Hematopoietic multipotent progenitor cell treated with erythropoietin and hydrocortisone succinate and interleukin-3 and kit ligand, for 8 days (in vitro differentiated cells): ENCODE measurements around the gene BIRC6.
"Not testable (repeated sequence)": the region's sequence is repeated elsewhere in the genome, so short reads cannot be mapped to it uniquely, and the experiment has no call there.

Source experiments
- DNase-seq: peaks from one replicate; pipeline ENCODE4 v3.0.0-alpha.2; 2015

Gene BIRC6

DNA sequence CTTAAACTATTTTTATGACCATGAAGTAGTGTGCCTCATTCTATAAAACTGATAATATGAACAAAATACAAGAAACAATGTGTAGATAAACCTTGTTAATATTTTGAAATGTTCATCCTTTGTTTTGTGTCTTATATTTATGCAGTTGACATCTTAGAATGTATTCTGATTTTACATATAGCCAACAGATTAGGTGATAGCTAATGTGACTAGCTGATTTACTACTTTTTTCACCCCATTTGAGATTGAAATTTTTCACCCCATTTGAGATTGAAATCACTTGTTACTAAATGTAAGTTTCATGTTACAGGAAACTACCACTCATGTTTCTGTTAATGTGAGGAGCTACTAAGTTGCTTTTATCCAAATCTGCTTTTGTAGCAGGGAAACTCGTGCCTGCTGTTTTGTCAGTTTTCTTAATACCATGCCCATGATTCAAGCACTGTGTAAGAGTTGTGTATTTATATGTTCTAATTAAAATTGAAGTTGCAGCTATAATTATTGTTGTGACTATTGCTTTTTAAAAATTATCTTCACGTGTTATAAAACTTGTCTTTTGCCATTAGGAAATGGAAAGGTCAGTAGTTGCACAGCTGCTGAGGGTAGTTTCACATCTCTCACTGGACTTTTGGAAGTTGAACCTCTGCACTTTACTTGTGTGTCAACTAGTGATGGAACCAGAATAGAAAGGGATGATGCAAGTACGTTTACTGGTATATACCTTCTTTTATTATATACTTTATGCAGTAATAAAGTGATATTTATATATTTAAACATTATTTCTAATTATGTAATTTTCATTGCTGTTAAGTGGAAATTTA is 96.6 kb downstream of the BIRC6 start:
- no peak for DNase-seq

DNA sequence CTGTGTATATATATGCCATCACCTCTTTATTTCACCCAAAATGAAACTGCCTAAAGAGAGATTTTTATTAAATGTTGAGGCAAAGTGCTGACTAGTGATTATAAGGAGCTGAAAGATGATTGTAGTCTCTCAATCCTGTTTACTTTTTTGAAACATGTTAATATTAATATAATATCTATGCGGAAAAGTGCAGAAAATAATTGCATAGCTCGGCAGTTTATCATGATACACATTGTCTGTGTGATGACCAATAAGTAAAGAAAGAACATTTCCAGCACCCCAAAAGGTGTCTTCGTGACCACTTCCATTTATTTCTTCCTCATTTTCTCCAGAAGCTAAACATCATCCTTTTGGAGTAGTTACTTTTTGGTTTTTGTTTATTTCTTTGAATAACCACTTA is 99.0 kb downstream of the BIRC6 start:
- DNase-seq, result no peak

DNA sequence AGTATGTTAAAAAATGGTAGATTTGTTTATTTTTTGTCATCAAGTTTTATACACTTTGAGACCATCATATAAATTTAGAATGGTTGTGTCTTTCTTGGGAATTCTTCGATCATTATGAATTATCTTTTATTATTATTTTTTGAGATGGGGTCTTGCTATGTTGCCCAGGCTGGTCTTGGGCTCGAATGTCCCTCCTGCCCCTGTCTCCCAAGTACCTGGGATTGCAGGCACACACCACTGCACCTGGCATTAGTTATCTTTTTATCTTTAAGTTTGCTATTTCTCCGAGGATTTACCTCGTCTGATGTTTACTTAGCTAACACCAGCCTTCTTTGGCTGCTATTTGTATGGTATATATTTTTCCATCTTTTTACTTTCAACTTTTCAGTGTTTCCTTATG is 100.0 kb downstream of the BIRC6 start:
- no peak for DNase-seq

DNA sequence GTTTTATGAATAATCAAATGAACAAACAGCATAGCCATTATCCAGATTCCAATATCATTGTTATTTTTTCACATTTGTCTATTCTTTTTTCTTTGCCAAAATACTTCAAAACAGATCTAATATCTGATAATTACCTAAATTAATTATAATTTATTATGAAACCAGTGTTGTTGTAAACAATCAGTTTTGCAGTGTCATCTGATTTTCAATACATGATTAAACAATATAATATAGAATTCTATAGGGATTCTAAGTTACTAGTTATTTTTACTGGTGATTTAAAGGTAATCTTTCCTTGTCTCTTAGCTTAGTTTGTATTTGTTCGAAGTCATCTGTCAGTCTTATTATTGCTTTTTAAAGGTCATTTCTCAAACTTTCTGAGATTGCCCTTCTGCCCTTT is 101.0 kb downstream of the BIRC6 start:
- DNase-seq, result no peak

DNA sequence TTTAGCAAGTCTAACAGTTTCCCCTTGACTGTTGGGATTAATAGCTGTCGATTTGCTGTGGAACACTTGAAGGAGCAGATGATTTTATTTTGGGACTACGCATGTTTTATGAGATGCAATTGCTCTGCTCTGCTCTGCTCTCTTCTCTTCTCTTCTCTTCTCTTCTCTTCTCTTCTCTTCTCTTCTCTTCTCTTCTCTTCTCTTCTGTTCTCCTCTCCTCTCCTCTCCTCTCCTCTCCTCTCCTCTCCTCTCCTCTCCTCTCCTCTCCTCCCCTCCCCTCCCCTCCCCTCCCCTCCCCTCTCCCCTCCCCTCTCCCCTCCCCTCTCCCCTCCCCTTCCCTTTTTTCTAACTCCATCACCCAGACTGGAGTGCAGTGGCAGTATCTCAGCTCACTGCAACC is 104.0 kb downstream of the BIRC6 start:
- not testable (repeated sequence) for DNase-seq

DNA sequence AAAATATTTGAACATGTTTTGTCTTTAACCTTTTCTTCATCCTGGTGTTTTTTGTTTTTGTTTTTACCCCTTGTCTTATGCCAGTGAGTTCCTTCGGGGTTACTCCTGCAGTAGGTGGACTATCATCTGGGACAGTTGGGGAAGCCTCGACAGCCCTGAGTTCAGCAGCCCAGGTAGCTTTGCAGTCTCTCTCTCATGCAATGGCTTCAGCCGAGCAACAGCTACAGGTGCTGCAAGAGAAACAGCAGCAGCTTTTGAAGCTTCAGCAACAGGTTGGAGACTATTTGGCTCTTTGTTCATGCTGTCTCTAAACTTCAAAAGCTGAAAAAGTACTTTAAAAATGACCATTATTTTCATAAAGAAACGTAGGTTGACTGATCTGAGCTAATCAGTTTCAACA is 106.3 kb downstream of the BIRC6 start:
- DNase-seq, result no peak

DNA sequence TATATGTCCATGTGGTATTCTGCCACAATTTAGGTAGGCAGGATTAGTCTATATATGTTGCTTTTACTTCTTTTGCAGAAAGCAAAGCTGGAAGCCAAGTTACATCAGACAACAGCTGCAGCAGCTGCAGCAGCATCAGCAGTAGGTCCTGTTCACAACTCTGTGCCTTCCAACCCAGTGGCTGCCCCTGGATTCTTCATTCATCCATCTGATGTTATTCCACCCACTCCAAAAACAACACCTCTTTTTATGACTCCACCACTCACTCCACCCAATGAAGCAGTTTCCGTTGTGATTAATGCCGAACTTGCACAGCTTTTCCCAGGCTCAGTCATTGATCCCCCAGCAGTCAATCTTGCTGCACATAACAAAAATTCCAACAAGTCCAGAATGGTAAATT is 107.6 kb downstream of the BIRC6 start:
- DNase-seq, result no peak

DNA sequence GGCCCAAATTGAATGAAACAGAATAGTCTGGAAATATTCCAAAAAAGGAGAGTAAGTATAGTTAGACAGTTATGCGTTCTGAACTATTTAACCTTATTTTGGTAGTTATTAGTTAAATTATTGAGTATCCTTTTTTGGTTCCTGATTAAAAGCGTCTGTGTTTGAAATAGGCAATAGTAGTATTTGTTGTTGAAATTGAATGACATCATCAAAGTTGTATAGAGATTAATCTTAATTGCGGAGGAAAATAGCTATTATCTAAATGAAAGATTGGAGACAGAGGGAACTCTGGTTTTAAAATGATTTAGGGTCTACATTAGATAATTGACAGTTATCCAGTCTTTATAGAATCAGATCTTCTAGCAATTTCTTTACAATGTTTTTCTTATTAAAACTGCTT is 115.8 kb downstream of the BIRC6 start:
- no peak for DNase-seq

DNA sequence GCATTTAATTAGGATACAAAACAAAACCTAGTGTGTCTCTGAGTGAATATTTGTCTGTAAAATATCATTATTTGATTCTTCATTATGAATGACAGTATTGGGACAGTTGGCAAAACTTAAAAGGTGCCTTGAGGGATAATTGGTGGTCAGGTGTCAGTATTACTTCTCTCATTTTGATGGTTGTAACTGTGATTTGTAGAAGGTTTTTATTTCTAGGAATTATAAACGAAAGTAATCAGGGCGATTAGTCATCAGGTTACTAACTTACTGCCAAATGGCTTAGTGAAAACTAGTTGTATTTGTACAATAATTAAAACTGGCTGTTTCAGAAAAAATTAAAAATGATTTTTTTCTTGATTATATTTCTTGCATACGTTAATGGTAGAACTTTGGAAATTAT is 117.6 kb downstream of the BIRC6 start:
- DNase-seq, result no peak

DNA sequence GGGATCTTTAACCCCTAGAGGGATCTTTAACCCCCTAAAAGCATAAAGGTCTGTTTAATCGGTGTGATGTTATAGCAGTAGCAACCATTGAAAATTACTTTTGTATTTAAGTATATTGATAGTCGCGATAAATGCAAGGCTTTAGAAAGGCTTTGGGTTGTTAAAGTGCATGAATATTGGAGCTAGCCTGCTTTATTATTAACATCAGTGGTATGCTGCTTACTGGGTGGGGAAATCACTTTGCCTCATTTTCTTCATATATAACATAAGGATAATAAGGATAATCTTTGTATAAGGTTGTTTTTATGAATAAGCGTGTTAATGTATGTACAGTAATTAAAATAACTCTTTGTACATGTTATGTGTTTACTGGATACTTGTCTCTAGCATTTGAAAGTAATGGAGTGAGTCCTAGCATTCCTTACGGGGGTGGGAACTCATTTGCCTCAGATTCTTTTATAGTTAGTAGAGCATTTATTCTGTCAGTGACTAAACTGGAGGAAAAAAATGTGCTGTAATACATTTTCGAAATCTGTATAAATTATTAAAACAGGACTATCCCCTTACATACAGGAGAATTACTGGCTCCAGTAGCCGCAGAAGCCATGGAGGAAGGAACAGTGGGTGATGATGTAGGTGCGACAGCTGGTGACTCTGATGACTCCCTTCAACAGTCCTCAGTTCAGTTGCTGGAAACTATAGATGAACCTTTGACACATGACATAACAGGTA is 122.2 kb downstream of the BIRC6 start:
- no peak for DNase-seq

DNA sequence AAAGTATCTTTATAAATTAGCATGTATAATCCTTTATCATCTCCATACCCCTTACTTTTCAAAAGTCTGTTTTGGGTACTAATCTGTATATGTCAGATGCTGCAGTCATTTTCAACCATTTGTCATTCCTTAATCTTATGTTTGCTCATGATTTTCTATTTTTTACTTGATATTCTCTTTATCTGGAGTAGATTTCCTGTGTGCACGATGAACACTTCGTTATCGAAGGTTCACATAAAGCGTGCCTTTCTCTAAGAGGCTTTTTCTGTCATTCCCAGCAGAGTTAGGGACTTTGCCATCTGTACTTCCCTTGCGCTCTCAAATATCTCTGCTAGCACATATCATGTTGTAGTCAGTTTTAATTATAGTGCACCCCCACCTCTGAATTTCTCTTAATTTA is 123.2 kb downstream of the BIRC6 start:
- DNase-seq, result peak; percentile 82

DNA sequence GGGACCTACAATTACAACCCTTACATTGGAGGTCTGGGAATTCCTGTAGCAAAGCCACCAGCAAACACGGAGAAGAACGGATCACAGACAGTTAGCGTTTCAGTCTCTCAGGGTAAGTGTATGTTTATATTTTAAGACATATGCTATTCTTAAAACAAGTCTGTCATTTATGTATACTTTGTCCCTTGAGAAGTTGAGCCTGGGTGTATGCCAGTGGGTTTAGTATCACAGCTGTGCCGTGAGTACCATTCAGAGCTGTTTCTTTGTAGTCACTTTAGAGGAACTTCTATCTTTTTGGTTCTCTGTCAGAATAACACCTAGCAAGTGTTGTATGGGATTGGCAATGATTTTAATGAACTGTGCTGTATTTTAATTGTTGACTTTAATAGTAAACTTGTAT is 125.6 kb downstream of the BIRC6 start:
- no peak for DNase-seq

DNA sequence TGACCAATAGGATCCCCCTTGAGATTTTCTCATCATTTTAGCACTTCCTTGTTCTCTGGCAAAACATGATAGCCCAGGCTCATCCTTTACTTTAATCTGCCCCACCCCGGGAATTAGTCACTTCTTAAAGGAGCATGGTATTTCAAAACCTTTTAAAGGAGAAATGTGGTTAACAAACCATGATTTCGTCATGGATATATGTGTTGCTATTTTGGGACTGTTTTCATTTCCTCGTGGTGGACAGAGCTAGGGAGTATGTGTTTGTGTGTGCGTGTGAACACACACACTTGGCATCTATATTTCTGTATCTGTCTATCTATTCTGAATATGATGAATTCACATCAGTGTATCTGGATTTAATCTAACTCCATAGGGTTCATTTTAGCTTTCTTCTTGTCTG is 128.1 kb downstream of the BIRC6 start:
- peak; percentile 19 for DNase-seq

DNA sequence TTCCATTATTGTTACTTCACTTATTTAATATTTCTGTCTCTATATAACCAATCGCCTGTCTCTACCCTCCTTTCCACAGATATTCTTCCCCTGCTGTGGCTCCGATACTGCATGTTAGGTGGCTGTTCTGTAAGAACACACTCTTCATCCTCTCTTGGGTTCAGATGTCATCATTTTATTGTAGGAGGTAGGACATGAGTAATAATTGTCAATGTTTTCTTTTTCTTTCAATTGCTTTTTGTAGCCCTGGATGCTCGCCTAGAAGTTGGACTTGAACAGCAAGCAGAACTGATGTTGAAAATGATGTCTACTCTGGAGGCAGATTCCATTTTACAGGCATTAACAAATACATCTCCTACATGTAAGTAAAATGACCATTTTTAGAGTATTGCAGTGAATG is 128.6 kb downstream of the BIRC6 start:
- DNase-seq, result no peak

DNA sequence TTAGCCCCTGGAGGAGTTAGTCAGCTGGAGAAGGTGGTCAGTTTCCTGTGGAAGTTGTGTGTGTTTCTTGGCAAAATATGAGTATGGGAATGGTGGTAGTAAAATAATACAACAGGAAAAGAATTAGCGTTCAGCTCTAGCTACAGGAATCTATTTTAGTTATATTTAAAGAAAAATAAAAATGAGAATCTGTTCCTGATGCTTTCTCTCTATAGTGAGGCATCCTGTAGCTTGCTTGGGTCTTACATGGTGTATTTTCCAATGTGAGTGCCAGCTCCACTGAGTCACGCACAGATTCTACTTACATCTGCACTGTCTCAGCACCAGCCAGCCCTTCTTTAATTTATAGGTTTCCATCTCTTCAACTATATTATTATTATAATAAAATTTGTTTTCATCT is 132.2 kb downstream of the BIRC6 start:
- no peak for DNase-seq

DNA sequence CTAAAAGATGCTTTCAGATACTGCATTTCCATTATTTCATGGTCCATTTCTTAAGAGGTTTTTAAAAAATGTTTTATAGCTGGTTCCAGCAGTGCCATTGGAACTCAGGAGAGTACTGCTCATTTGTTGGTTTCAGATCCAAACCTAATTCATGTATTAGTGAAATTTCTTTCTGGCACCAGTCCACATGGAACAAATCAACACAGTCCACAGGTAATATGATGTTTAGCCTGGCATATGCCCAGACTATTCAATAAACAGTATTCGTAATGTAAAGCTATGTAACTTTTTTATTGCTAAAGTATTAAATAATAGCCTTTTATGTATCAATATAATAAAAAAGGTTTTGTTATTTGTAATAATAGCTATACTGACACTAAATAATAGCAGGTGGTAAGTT is 134.5 kb downstream of the BIRC6 start:
- DNase-seq, result no peak

DNA sequence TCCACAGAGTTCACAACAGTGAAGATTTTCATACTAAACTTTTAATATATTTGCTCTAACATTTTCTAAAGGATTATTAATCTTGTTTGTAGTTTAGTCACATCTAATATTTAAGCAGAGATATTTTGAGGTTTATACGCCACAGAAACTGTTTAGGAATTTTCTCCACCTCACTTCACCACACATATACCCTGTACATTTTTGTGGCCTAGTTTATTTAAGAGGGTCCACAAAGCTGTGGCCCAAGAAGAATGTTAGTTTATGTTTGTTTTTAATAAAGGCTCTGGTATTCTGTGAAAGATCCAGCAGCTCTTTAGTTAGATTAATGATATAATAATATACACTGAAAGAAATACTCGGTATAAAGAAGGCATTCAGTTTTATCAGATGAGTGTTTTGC is 138.3 kb downstream of the BIRC6 start:
- DNase-seq, result no peak

DNA sequence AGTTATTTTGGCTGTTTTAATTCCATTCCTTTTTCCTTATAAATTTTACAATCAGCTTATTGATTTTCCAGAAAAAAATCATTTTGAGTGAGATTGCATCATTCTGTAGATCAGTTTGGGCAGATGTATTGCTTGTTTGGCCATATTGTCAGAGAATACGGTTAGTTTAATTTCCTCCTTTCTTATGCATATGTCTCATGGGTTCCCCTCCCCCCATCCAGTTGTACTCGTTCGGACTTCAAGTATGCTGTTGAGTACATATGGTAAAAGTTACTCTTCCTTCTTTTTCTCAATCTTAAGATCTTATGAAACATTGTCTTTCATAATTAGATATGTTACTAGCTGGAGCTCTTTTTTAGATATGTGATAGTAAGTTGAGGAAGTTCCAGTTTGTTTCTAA is 139.8 kb downstream of the BIRC6 start:
- peak; percentile 33 for DNase-seq

DNA sequence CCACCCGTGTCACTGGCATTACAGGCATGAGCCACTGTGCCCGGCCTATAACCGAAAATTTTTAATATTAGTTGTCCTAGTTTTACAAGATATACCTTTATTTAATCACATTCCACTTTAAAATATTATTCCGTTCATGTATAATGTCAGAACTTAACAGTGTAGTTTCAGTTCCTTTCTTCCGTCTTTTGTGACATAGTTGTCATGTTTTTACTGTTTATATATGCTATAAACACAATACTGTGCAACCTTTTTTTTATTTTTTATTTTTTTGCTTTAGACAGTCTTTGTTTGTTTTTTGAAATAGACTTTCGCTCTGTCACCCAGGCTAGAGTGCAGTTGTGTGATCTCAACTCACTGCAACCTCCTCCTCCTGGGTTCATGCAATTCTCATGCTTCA is 141.5 kb downstream of the BIRC6 start:
- DNase-seq, result no peak

DNA sequence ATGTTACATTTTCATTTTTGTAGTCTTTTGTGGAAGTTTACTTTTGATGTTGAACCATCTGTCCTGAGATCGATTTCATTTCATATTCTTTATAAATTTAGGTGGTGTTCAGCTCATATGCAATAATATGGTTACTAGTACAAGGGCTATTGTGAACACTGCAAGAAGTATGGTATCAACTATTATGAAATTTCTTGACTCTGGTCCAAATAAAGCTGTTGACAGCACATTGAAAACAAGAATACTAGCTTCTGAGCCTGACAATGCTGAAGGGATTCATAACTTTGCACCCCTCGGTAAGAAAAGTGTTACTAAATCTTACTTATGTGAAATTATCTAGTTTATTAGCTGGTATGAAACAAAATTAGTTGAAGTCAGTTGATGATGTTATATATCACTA is 146.1 kb downstream of the BIRC6 start:
- no peak for DNase-seq

DNA sequence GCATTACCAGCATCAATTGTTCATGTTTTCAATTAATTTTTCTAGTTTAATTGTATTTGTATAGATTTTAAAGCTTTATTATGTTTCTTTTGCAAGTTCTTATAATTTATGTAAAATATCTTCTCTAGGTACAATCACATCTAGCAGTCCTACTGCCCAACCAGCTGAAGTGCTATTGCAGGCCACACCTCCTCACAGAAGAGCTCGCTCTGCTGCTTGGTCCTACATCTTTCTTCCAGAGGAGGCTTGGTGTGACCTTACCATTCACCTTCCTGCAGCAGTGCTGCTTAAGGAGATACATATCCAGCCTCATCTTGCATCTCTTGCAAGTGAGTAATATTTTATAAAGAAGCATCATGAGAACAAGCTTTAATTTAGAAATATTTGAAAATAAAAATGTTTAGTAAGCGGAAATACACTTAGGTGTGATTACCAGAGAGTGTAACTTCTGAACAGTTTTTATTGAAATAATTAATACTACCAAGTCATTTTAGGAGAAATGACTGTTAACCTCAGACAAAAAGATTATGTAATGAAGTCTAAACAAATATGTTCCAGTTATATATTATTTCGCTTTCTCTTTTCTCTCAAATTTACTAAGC is 148.2 kb downstream of the BIRC6 start:
- no peak for DNase-seq

DNA sequence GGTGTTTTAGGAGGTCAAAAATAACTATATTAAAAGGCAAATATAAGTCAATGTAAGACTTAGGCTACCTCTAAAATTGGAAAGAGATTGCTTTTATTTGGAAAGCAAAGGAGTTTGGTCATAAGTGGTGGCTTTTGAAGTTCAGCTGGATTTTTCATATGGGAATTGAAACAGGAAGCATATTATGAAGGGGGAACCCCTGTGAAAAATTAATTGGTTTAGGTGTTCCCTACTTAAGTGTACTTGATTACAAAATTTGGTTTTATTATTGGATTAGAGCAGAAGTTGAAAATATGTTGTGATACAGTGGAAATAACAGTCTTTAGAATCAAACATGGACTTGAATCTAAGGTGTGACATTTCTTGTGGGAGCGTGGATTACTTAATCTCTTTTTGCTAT is 149.6 kb downstream of the BIRC6 start:
- DNase-seq, result no peak

DNA sequence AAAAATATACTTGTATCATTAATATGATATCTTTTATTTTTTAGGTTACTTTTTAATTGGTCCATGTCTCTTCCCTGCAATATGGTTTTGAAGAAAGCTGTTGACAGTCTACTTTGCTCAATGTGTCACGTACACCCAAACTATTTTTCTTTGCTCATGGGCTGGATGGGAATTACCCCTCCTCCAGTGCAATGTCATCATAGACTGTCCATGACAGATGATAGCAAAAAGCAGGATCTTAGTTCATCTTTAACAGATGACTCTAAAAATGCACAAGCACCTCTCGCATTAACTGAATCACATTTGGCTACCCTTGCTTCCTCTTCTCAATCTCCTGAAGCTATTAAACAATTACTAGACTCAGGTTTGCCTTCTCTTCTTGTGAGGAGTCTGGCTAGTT is 158.1 kb downstream of the BIRC6 start:
- no peak for DNase-seq

DNA sequence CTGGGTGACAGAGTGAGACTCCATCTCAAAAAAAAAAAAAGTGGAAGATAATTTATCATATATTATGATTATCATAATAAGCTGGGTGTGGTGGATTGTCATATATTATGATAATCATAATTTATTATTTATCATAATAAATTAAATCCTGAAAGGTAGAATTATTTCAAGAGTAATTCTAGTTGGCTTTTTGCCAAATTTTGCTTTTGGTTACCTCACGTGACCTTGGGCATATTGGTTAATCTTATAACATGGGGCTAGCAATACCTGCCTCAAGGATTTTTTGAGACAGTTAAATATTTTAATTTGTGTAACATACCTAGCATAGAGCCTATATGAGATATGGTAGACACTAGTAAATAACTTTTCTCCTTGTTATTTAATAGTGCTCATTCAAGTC is 159.7 kb downstream of the BIRC6 start:
- no peak for DNase-seq
